ENCODE data around the gene ACTN2.

Gene ACTN2

DNA sequence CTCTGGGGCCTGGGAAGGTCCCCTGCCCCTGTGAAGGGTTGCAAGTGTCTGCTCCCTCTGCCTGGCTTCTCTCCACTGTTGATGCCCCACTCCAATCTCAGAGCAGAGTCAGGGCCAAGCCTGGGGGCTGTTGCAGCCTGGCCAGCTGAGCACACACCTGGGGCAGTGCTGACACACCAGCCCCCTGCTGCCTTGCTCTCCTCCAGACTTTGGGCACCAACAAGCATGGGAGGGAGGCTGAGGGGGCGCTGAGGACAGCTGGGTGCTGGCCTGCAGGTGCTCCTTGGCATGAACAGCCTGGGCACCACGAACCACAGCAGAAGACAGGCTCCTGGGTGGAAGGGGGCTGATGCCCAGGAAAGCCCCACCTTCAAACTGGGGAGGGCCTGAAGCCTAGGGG is 99.2 kb downstream of the ACTN2 start:
- DNase-seq: no peak

DNA sequence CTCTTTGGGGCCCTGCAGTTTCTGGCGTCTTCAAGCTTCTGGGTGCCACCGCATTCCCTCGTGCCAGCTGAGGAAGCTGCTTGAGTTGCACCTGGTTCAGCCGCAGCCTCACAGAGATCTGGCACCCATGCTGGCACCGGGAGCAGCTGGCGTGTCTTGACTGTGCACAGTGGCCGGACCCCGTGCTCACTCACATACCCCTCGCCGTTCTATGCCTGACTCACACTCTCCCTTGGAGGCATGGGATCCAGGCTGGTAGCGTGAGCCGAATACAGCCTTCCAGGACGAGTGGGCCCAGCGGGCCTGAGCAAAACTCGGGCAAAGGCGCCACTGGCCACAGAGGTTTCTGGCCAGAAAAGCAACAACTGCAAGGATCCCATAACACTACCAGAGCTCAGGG is 100.2 kb downstream of the ACTN2 start:
- DNase-seq: no peak

DNA sequence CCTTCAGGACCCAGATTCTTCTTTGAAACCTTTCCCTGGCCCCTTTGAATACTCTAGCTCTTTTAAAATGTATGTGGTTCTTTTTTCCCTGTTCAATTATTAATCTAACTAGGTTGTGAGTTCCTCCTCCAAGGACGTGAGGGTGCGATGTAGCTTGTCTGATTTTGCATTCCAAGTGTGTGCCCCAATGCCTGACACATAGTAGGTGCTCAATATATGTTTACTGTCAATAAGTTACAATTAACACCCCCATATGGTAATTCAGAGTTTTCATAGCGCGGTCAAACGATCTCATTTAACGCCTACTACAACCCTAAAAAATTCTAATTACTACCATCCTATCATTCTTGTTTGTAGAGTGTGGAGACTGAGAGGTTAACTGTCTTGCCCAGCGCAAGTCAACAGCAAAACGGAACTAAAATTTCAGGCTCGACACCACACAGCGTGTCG is 108.3 kb downstream of the ACTN2 start:
- no peak for DNase-seq

DNA sequence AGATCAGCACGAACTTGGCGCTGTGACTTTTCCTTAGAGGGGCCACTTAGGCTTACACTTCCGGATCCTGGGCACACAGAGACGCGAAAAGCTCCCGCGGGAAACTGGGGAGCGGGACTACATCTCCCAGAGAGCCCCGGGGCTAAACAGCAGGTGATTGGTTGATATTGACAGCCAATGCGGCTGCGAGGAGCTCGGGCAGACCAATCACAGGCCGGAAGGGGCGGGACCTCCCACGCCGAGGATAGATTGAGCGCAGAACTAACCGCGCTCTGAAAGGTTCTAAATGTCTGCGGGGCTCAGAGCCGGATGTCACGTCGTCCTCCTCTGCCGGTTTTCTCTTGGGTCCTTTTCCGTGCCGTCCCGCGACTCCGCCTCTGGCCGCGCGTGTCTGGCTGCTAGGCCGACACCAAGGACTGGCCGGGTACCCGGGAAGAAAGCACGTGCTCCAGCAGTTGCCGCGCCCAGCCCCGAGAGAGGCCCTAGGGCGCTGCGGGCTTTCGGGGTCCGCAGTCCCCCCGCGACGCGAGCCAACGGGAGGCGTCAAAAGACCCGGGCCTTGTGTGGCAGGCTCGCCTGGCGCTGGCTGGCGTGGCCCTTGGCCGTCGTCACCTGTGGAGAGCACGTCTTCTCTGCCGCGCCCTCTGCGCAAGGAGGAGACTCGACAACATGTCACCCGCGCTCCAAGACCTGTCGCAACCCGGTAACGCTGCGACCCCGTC is 108.9 kb downstream of the ACTN2 start, which contains the start of gene MTR:
TSS of gene MTR (plus strand) at position 258 of the 722 bp plus-strand sequence. CDS start at position 670, 412 bp downstream.
- DNase-seq: peak; percentile 96

DNA sequence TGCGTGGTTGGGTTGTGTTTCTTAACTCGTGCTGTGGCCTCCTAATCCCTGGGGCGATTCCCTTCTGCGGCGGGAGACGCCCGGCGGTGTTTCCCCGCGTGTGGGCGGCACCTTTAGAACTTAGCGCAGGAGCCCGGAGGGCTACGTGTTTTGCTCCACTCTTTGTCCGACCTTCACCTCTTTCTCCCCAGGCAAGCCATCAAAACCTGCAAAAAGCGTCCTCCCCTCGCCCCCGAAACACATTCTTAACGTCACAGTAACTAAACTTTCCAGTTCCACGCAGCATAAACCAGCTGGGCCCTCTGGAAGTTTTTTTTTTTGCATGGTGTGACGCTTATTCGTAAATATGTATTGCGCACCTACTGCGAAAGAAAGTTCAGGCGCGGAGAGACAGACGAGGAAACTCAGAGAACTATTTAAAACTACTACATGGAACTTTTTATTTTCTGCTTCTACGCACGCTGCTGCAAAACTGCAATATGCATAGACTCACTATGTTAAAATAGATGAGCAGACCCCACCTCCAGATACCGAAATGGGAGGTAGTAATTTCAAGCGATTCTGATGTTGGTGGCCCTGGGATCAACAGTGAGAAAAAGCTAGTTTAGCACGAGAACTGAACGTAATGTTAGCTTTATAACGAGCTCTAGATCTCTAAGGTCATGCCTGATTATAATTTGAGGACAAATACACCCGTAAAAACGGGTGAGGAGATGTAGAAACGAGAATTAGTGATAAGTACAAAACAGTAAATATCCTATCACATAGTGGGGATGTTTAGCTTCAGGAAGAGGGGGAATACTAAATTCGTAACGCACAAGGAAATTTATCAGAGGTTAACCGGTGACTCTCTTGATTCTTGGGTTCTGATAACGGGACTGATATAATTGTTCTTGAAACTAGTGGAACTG is 109.7 kb downstream of the ACTN2 start:
- DNase-seq: peak; percentile 77

DNA sequence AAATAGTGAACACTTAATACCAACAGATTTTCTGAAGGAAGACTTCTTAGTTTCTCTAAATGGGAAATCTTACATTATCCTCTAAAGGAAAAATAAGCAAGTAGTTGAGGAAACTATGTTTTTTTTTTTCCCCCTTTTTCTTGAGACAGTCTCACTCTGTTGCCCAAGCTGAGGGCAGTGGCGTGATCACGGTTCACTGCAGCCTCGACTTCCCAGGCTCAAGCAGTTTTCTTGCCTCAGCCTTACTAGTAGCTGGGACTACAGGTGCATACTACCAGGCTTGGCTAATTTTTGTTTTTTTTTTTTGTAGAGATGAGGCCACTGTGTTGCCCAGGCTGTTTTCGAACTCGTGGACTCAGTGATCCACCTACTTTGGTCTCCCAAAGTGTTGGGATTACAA is 112.7 kb downstream of the ACTN2 start:
- no peak for DNase-seq

DNA sequence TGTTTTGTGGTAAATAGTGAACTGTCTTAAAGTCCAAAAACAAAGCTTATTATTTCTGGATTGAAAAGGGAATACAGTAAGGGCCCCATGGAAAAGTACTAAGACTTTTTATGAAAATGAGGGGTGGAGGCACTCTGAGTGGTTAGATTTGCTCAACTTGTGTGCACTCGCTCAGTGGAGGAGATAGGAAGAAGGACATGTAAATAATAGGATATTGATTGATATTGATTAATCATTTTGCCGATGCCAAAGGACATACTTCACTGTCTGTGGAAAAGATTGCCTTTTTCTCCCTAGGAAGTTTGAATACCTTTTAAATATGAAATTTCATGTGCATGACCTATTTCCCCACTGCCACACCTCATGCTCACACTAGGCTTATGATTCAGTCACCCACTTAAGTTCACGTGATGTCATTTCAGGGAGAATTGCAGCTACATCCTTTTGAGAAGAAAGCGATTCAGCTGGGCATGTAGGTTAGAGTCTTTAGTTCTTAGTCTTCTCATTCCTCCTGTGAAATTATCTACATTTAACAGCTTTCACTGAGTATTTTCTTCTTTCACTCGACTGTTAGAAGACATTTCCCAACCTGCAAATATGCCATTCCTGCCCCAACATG is 113.8 kb downstream of the ACTN2 start:
- no peak for DNase-seq

DNA sequence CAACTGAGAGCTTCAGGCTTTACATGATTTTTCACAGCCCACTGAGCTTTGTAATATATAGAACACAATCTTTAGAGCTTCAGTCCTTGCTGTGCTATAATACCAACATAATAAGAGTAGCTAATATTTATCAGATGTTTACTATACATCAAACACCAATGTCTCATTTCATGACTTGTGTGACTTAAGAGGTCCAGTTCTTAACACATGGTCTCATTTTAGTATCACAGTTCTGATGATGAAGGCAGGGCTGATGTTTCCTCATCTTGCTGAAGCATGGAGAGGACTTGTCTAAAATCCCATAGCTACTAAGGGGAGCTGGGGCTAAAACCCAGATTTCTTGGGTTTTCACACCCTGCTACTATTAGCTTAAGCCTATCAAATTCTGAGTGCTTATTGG is 114.3 kb downstream of the ACTN2 start:
- no peak for DNase-seq

DNA sequence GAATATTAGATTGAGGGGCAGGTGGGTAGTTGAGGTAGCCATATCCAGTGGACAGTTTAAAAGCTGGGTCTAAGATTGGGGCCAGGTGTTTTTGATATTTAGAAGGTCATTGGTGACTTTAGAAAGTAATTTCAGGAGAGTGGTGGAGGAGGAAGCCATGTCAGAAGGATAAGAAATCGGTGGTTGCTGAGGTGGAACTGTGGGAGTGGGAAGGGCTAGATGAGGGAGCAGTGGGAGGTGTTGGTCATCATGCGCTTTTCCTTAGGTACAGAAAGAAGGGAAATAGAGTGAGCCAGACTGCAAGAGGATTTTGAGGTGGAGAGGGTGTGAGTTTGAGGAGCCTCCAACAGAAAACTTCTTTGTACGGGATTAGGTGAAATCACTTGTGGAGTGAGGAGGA is 116.0 kb downstream of the ACTN2 start:
- no peak for DNase-seq

DNA sequence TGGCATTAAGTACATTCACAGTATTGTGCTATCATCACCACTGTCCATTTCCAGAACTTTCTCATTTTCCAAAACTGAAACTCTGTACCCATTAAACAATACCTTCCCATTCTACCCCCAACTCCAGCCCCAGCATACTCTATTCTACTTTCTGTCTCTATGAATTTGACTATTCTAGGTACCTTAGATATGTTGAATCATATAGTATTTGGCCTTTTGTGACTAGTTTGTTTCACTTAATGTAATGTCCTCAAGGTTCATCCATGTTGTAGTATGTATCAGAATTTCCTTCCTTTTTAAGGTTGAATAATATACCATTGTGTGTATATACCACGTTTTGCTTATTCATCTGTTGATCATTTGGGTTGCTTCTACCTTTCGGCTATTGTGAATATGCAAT is 120.3 kb downstream of the ACTN2 start:
- DNase-seq: no peak

DNA sequence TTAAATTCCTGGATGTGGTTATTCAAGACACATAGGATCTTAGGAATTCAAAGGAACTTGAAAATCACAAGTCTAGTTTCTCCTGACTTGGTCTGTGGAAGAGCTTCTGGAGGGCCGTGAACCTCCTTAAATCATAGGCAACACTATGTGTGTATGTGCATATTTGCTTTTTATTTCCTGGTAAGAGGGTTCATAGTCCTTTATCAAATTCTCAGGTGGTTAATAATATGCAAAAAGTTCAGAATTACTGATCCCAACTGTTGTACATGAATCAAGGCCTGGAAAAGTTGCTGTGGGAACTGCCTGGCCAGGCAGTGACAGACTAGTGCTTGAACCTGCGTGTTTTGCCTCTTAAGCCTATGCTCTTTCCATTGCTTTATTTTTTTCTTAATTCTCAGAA is 121.7 kb downstream of the ACTN2 start:
- DNase-seq: no peak

DNA sequence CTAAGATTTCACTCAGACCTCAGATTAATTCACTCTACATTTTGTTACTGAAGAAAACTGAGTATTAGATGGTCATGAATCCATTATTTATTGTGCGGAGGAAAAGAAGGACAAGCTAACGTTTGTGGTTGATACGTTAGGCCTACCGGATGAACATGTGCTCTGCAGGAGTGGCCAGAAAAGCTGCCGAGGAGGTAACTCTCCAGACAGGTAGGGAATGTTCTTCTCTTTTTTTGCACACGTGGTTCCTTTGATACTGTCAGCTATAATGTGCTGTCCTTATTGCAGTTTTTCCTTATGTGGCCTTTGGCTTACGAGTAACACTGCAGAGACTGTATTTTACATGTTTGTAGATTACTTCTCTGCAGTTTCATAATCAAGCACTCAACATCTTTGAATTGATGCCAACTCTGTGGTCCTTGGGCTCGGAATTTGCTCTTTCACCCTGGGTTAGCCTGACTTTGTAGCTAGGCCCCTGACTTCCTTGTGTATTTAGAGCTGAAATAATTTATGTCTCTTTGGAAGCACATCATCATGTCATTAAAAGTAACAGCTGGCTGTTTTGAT is 122.3 kb downstream of the ACTN2 start:
- no peak for DNase-seq

DNA sequence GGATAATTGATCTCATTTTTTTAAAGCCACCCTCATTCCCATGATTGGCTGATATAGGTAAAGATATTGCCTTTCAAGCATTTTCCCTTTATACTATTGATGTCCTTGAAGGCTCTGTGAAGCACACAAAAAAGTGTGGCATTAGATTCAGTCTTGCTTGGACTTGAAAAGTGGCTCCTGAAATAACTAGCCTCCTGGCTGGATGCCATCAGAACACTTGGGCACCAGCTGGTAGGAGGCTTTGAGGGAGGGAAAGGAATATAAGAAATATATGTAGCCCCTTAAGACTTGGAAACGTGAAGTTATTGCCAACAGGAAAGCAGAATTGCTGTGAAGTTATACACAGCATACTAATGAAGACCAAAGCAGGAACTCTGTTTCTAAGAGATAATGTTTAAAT is 122.8 kb downstream of the ACTN2 start:
- DNase-seq: no peak

DNA sequence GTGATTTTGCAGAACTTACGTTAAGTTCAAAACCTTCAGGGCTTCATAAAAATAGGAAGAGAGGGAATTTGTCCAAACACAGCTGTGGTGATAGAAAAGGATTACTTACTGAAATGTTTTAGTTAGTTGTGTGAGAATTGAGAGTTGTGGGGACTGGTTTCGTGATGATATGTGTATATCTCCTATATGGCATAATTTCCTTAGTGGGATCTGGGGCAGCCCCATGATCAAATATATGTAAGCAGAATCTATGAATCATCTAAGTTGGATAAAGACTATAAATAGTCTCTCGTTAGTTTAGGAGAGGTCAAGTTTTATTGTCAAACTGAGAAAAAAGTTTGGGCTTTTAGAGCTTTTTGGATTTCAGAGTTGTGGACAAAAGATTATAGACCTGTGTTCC is 123.7 kb downstream of the ACTN2 start:
- DNase-seq: no peak

DNA sequence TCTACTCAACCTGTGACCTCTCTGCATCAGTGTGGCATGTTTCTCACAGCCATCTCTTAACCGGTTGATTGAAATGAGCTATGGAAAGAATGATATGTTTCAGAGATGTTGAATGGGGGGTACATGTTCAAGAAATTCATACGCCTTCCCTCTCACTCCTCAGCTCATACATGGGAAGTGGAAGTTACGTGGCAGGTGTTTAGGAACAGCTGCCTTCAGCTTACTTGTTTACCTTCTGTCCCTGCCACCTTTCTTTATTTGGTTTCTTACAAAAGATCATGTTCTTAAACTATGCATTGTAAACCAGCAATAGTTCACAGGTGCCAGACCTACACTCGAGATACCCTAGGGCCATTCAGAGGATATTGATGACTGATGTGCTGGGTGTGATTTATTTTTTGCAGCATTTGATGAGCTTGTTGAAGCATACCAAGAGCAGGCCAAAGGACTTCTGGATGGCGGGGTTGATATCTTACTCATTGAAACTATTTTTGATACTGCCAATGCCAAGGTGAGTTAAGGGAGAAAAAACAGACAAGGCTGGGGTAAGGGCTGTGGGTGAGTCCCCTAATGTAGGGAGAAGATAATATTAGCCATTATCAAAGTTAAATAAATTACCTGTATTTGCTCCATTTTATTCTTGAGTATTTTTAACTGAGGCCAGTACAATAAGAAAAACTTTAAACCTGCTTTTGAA is 126.2 kb downstream of the ACTN2 start:
- DNase-seq: no peak
